Stomach (tissue), 19 donors: ENCODE data around the gene EIF5B. TPM values are rescaled to one million over a fixed set of nuclear protein-coding genes. Genes with fewer than 3 reads are reported as not detected.
"Not testable (repeated sequence)": the region's sequence is repeated elsewhere in the genome, so short reads cannot be mapped to it uniquely, and the experiment has no call there.

ENCODE experiments used
- DNase-seq, 2 donors: peaks; one replicate each; pipeline versions ENCODE4 v3.0.0 to v3.0.0-alpha.2; 2013 to 2019
- H3K27ac ChIP-seq, 5 donors: fragments of 200-600 bp in 4 of 5; sonication (generic) in 4 of 5; one replicate each; pipeline ENCODE4 v1.5.1; 2013 to 2019; ENCODE audit warnings: mild to moderate bottlenecking in 1 of 5, moderate library complexity in 1 of 5
- H3K27me3 ChIP-seq, 3 donors: fragments of 200-600 bp; sonication (generic); one replicate each; pipeline ENCODE4 v1.5.1; 2017 to 2019; ENCODE audit warnings: mixed run types in 1 of 3
- H3K36me3 ChIP-seq, 4 donors: fragments of 200-600 bp; sonication (generic); 1 replicate in 3 of 4; 2 replicates in 1 of 4; pipeline ENCODE4 v1.5.1; 2016 to 2019
- H3K4me1 ChIP-seq, 4 donors: fragments of 200-600 bp; sonication (generic); one replicate each; pipeline ENCODE4 v1.5.1; 2016 to 2019
- H3K4me3 ChIP-seq, 4 donors: fragments of 200-600 bp; sonication (generic) in 3 of 4; one replicate each; pipeline ENCODE4 v1.5.1; 2016 to 2019; ENCODE audit warnings: mild to moderate bottlenecking in 1 of 4
- H3K9me3 ChIP-seq, 4 donors: fragments of 200-600 bp; sonication (generic); one replicate each; pipeline ENCODE4 v1.5.1; 2016 to 2019
- CTCF ChIP-seq, 7 experiments: fragments of 450-650 bp in 4 of 7; fragments of 200-600 bp in 3 of 7; sonication (generic) in 3 of 7; IDR thresholded peaks; one replicate each; pipeline ENCODE4 v1.5.1; 2016 to 2019; ENCODE audit warnings: antibody characterized with exemption in 7 of 7, control low read depth in 2 of 7, mild to moderate bottlenecking in 1 of 7
- EP300 ChIP-seq: sonication (generic); formaldehyde crosslinking; IDR thresholded peaks from one replicate; pipeline ENCODE4 v1.6.1; 2017; ENCODE audit warnings: antibody characterized with exemption
- POLR2A ChIP-seq, 4 donors: fragments of 450-650 bp; IDR thresholded peaks; one replicate each; pipeline ENCODE4 v1.6.1; 2016; ENCODE audit warnings: antibody characterized with exemption in 4 of 4, control low read depth in 2 of 4, mild to moderate bottlenecking in 1 of 4, moderate library complexity in 1 of 4
- POLR2AphosphoS5 ChIP-seq, 3 donors: sonication (generic); formaldehyde crosslinking; IDR thresholded peaks; one replicate each; pipeline ENCODE4 v1.6.1; 2016; ENCODE audit warnings: antibody characterized with exemption in 3 of 3
- WGBS, 5 donors: extraction: QIAGEN DNeasy Blood & Tissue Kit in 3 of 5; methylation state at CpG; one replicate each; pipeline versions ENCODE4 v1.1.5 to v1.1.7; 2013 to 2018; 5-methylcytosine and 5-hydroxymethylcytosine counted together
- intact Hi-C: fragments of 100-400 bp; cut with DNase I; formaldehyde crosslinking; loops from one replicate; pipeline ENCODE4 v1.15.1; 2023; ENCODE audit warnings: low total_unique reads
- long read RNA-seq, 10 donors: transcript quantifications; one replicate each; lab custom pipeline, GENCODE V29; 2026
- polyA plus RNA-seq, 3 donors: library from polyadenylated mRNA; stranded (reverse); fragments of 200-250 nt; gene quantifications; one replicate each; pipeline ENCODE4 v1.2.3, GENCODE V29; 2013
- total RNA-seq, 5 donors: library from RNA; depleted of rRNA; stranded (reverse); fragments of >200 nt; gene quantifications; one replicate each; pipeline versions ENCODE4 v1.1.0 to v1.2.3, GENCODE V29; 2014 to 2016
- donor health status: healthy with polysubstance abuse.
- donor health status: Bipolar disorder and iron deficiency.
- donor health status: healthy.

EIF5B gene
- total RNA-seq (100 to 1,000 TPM in 1 of 5 donors, 10 to 100 TPM in 4; 22.3 to 518 (median 51.2) TPM), polyA plus RNA-seq (100 to 1,000 TPM in 1 of 3 donors, 10 to 100 TPM in 2; 28.5 to 162 (median 39.0) TPM)
- long read RNA-seq, donor 1, partial matches to known transcripts = 19 of 19 reads
- long read RNA-seq, donor 1, other reads (novel, unspliced or antisense) = 0 of 19 reads
- long read RNA-seq, donor 2, full-length matches to known transcripts = 1 of 22 reads
- long read RNA-seq, donor 2, partial matches to known transcripts = 21 of 22 reads
- long read RNA-seq, donor 2, other reads (novel, unspliced or antisense) = 0 of 22 reads
- long read RNA-seq, donor 3, partial matches to known transcripts = 52 of 53 reads
- long read RNA-seq, donor 3, other reads (novel, unspliced or antisense) = 0 of 53 reads
- long read RNA-seq, donor 4 = 0 reads
- long read RNA-seq, donor 5, partial matches to known transcripts = 56 of 57 reads
- long read RNA-seq, donor 5, other reads (novel, unspliced or antisense) = 0 of 57 reads
- long read RNA-seq, donor 6 = 0 reads
- long read RNA-seq, donor 7, partial matches to known transcripts = 63 of 66 reads
- long read RNA-seq, donor 7, other reads (novel, unspliced or antisense) = 0 of 66 reads
- long read RNA-seq, donor 8, partial matches to known transcripts = 95 of 95 reads
- long read RNA-seq, donor 8, other reads (novel, unspliced or antisense) = 0 of 95 reads
- long read RNA-seq, donor 9, partial matches to known transcripts = 62 of 65 reads
- long read RNA-seq, donor 9, other reads (novel, unspliced or antisense) = 0 of 65 reads
- long read RNA-seq, donor 10, partial matches to known transcripts = 24 of 24 reads
- long read RNA-seq, donor 10, other reads (novel, unspliced or antisense) = 0 of 24 reads

- Histone ChIP-seq H3K4me3 (peak within 1 kb of the TSS; percentile 72 to 95 (median 83)), H3K9me3 (no peaks in the 10 kb centered on the region), H3K4me1 (peaks cover 11 to 61% (median 45%) of the 10 kb centered on the region in 4 donors), H3K36me3 (peaks cover 0 to 9% (median 8%) of the 10 kb centered on the region in 4 donors), H3K27me3 (no peaks in the 10 kb centered on the region), H3K27ac (peak within 1 kb of the TSS; percentile 89 to 95 (median 93))
- WGBS, 5 donors = 0 to 1% (median 0%) methylated on average over 40 to 87 of the region's 87 CpGs
- intact Hi-C loops = loop anchor here (5.0 to 10.0 kb wide), 2 partner anchors 150 to 153 kb away; partner anchors contain the start of genes MITD1 and MRPL30
- TF ChIP-seq EP300 = no peak
- TF ChIP-seq CTCF (IDR thresholded peaks at IDR 0.05) = peak in 4 of 7 experiments; percentile 22 to 56 (median 48)
- peak in 1 of 4 donors; percentile 41 for TF ChIP-seq POLR2A (IDR thresholded peaks at IDR 0.05)
- TF ChIP-seq POLR2AphosphoS5 (IDR thresholded peaks at IDR 0.05) = peak; percentile 87 to 96 (median 91)
- peak; percentile 98 to 99 for DNase-seq
Observed at GRCh38 chr2:99337113-99338028, at the start of gene EIF5B. EIF5B (plus strand) TSS chr2:99337389; CDS start chr2:99337555, 166 bp downstream.

GRCh38 chr2:99297994-99298393 lies 39.2 kb upstream of the EIF5B start:
- 72 to 90% (median 86%) methylated on average over 2 of the region's 2 CpGs for WGBS, 5 donors
- Histone ChIP-seq H3K4me1 (no peaks in the 10 kb centered on the region), H3K4me3 (no peak overlapping the region), H3K27ac (no peak overlapping the region), H3K36me3 (peaks cover 5 to 13% (median 11%) of the 10 kb centered on the region in 4 donors), H3K27me3 (no peaks in the 10 kb centered on the region), H3K9me3 (no peaks in the 10 kb centered on the region)
- TF ChIP-seq CTCF (IDR thresholded peaks at IDR 0.05) (no peak), POLR2AphosphoS5 (IDR thresholded peaks at IDR 0.05) (no peak), POLR2A (IDR thresholded peaks at IDR 0.05) (no peak), EP300 (no peak)
- intact Hi-C loops = no loop called here
- DNase-seq = no peak

- H3K27me3 ChIP-seq = no peaks in the 10 kb centered on the region
- H3K9me3 ChIP-seq = no peaks in the 10 kb centered on the region
- no peaks in the 10 kb centered on the region for H3K4me1 ChIP-seq
- no peak overlapping the region for H3K4me3 ChIP-seq
- WGBS, 5 donors = 93 to 97% (median 95%) methylated on average over 7 of the region's 7 CpGs
- intact Hi-C loops = no loop called here
- no peak overlapping the region for H3K27ac ChIP-seq
- no peak for DNase-seq
- TF ChIP-seq POLR2AphosphoS5 (IDR thresholded peaks at IDR 0.05) (no peak), EP300 (no peak), POLR2A (IDR thresholded peaks at IDR 0.05) (no peak), CTCF (IDR thresholded peaks at IDR 0.05) (no peak)
- H3K36me3 ChIP-seq = peaks cover 8 to 25% (median 21%) of the 10 kb centered on the region in 4 donors
Observed at GRCh38 chr2:99299580-99299979, 37.6 kb upstream of the EIF5B start.

- H3K9me3 ChIP-seq, H3K27me3 ChIP-seq, H3K4me3 ChIP-seq, intact Hi-C loops, H3K27ac ChIP-seq, DNase-seq, H3K4me1 ChIP-seq: not testable (repeated sequence)
- peaks cover 8 to 30% (median 21%) of the 10 kb centered on the region in 4 donors for H3K36me3 ChIP-seq
- 82 to 96% (median 93%) methylated on average over 2 of the region's 2 CpGs for WGBS, 5 donors
Observed at GRCh38 chr2:99301097-99301496, 36.1 kb upstream of the EIF5B start, which contains the start of gene LYG1. LYG1 (minus strand) TSS chr2:99301197; CDS start chr2:99295670, 5,527 bp downstream.
